Measurements from ENCODE around the gene TP53INP2. TPM values are rescaled to one million over a fixed set of nuclear protein-coding genes. Genes with fewer than 3 reads are reported as not detected.
A peak's percentile ranks its signal among the peaks of the same experiment; 100 is the strongest.
"Not testable (repeated sequence)": the region's sequence is repeated elsewhere in the genome, so short reads cannot be mapped to it uniquely, and the experiment has no call there.

The TP53INP2 gene
- 6.5 TPM in 2 replicates for total RNA-seq (2014; rRNA removed; shearing (Covaris generic))
- 19.9 and 25.8 TPM in 2 replicates for polyA plus RNA-seq (2015; cell fraction: cytosol; rRNA removed)
- 13.5 and 14.1 TPM in 2 replicates for polyA plus RNA-seq (2015; cell fraction: nucleus; rRNA removed)

- in situ Hi-C loops (cut with HindIII; ENCODE audit: low pct_unique_long_range_greater_than_20kb, low sequenced_read_pairs): no loop called here
- peak; percentile 95 for DNase-seq (ENCODE audit: low read depth, low spot score)
Measured at GRCh38 chr20:34704177-34705007, at the start of gene TP53INP2. TP53INP2 (plus strand) TSS chr20:34704344; CDS start chr20:34708740, 4,396 bp downstream.

GRCh38 chr20:34658654-34659053 is 45.5 kb upstream of the TP53INP2 start:
- DNase-seq (ENCODE audit: low read depth, low spot score); in situ Hi-C loops (cut with HindIII; ENCODE audit: low pct_unique_long_range_greater_than_20kb, low sequenced_read_pairs): not testable (repeated sequence)

- DNase-seq (ENCODE audit: low read depth, low spot score); in situ Hi-C loops (cut with HindIII; ENCODE audit: low pct_unique_long_range_greater_than_20kb, low sequenced_read_pairs): not testable (repeated sequence)
Measured at GRCh38 chr20:34661811-34662210, 42.3 kb upstream of the TP53INP2 start.

- DNase-seq (ENCODE audit: low read depth, low spot score): no peak
- in situ Hi-C loops (cut with HindIII; ENCODE audit: low pct_unique_long_range_greater_than_20kb, low sequenced_read_pairs): no loop called here
Measured at GRCh38 chr20:34663213-34663943, 40.8 kb upstream of the TP53INP2 start.

- in situ Hi-C loops (cut with HindIII; ENCODE audit: low pct_unique_long_range_greater_than_20kb, low sequenced_read_pairs); DNase-seq (ENCODE audit: low read depth, low spot score): not testable (repeated sequence)
Measured at GRCh38 chr20:34664751-34665150, 39.4 kb upstream of the TP53INP2 start.

- no peak for DNase-seq (ENCODE audit: low read depth, low spot score)
- in situ Hi-C loops (cut with HindIII; ENCODE audit: low pct_unique_long_range_greater_than_20kb, low sequenced_read_pairs): no loop called here
Measured at GRCh38 chr20:34669094-34669493, 35.0 kb upstream of the TP53INP2 start.

- DNase-seq (ENCODE audit: low read depth, low spot score): no peak
- in situ Hi-C loops (cut with HindIII; ENCODE audit: low pct_unique_long_range_greater_than_20kb, low sequenced_read_pairs): no loop called here
Measured at GRCh38 chr20:34673412-34673811, 30.7 kb upstream of the TP53INP2 start.

GRCh38 chr20:34675561-34675960 is 28.6 kb upstream of the TP53INP2 start:
- in situ Hi-C loops (cut with HindIII; ENCODE audit: low pct_unique_long_range_greater_than_20kb, low sequenced_read_pairs): no loop called here

GRCh38 chr20:34675993-34676641 is 28.0 kb upstream of the TP53INP2 start:
- in situ Hi-C loops (cut with HindIII; ENCODE audit: low pct_unique_long_range_greater_than_20kb, low sequenced_read_pairs): no loop called here
- no peak for DNase-seq (ENCODE audit: low read depth, low spot score)

More at GRCh38 chr20:34675561-34675960, 28.6 kb upstream of the TP53INP2 start:
- DNase-seq (ENCODE audit: low read depth, low spot score): no peak

GRCh38 chr20:34676642-34677373 is 27.3 kb upstream of the TP53INP2 start, which contains the start of gene PIGU:
PIGU (minus strand) TSS chr20:34677092; CDS start chr20:34677085, 7 bp downstream.
- in situ Hi-C loops (cut with HindIII; ENCODE audit: low pct_unique_long_range_greater_than_20kb, low sequenced_read_pairs): no loop called here

GRCh38 chr20:34680586-34681175 is 23.5 kb upstream of the TP53INP2 start:
- DNase-seq (ENCODE audit: low read depth, low spot score): no peak
- in situ Hi-C loops (cut with HindIII; ENCODE audit: low pct_unique_long_range_greater_than_20kb, low sequenced_read_pairs): no loop called here

More at GRCh38 chr20:34676642-34677373, 27.3 kb upstream of the TP53INP2 start, which contains the start of gene PIGU:
- peak; percentile 96 for DNase-seq (ENCODE audit: low read depth, low spot score)

- in situ Hi-C loops (cut with HindIII; ENCODE audit: low pct_unique_long_range_greater_than_20kb, low sequenced_read_pairs): no loop called here
- no peak for DNase-seq (ENCODE audit: low read depth, low spot score)
Measured at GRCh38 chr20:34683667-34684066, 20.5 kb upstream of the TP53INP2 start.

GRCh38 chr20:34689486-34689885 is 14.7 kb upstream of the TP53INP2 start:
- in situ Hi-C loops (cut with HindIII; ENCODE audit: low pct_unique_long_range_greater_than_20kb, low sequenced_read_pairs): no loop called here
- DNase-seq (ENCODE audit: low read depth, low spot score): no peak

GRCh38 chr20:34691838-34692237 is 12.3 kb upstream of the TP53INP2 start:
- in situ Hi-C loops (cut with HindIII; ENCODE audit: low pct_unique_long_range_greater_than_20kb, low sequenced_read_pairs): no loop called here
- no peak for DNase-seq (ENCODE audit: low read depth, low spot score)

GRCh38 chr20:34693414-34693813 is 10.7 kb upstream of the TP53INP2 start:
- DNase-seq (ENCODE audit: low read depth, low spot score): no peak
- in situ Hi-C loops (cut with HindIII; ENCODE audit: low pct_unique_long_range_greater_than_20kb, low sequenced_read_pairs): no loop called here

- DNase-seq (ENCODE audit: low read depth, low spot score): no peak
- in situ Hi-C loops (cut with HindIII; ENCODE audit: low pct_unique_long_range_greater_than_20kb, low sequenced_read_pairs): no loop called here
Measured at GRCh38 chr20:34701405-34702085, 2.6 kb upstream of the TP53INP2 start.

Data from SK-MEL-5 (cell line).